Neutrophil (primary cell): ENCODE data around the gene ZSCAN25.

Source experiments
- H3K27ac ChIP-seq: fragments of 200-600 bp; sonication (generic); 2 replicates; pipeline ENCODE4 v1.5.1; 2016; ENCODE audit warnings: mild to moderate bottlenecking, moderate library complexity
- H3K27me3 ChIP-seq: fragments of 200-600 bp; sonication (generic); 2 replicates; pipeline ENCODE4 v1.6.0; 2016; ENCODE audit warnings: mild to moderate bottlenecking
- H3K36me3 ChIP-seq: fragments of 200-600 bp; sonication (generic); 2 replicates; pipeline ENCODE4 v1.5.1; 2017
- H3K4me1 ChIP-seq, 2 experiments: fragments of 200-600 bp in 1 of 2; sonication (generic) in 1 of 2; 1 replicate in 1 of 2; 2 replicates in 1 of 2; pipeline versions ENCODE4 v1.5.1 to v1.6.1; 2013 to 2016; ENCODE audit warnings: low read depth in 1 of 2, low read length in 1 of 2, mild to moderate bottlenecking in 1 of 2, moderate library complexity in 1 of 2; ENCODE audit not compliant: control insufficient read depth in 1 of 2, insufficient read depth in 1 of 2
- H3K4me3 ChIP-seq, 2 experiments: fragments of 200-600 bp in 1 of 2; sonication (generic) in 1 of 2; 1 replicate in 1 of 2; 2 replicates in 1 of 2; pipeline ENCODE4 v1.5.1; 2013 to 2016; ENCODE audit warnings: low read depth in 1 of 2, low read length in 1 of 2, mild to moderate bottlenecking in 1 of 2, moderate library complexity in 1 of 2
- H3K9me3 ChIP-seq: fragments of 200-600 bp; sonication (generic); 2 replicates; pipeline ENCODE4 v1.5.1; 2016
- CTCF ChIP-seq: fragments of 200-600 bp; sonication (generic); IDR thresholded peaks from 2 replicates; pipeline ENCODE4 v1.5.1; 2016; ENCODE audit warnings: antibody characterized with exemption

Gene ZSCAN25

GRCh38 chr7:99674995-99675742, 58.4 kb downstream of the ZSCAN25 start:
- TF ChIP-seq CTCF = no peak
- Histone ChIP-seq H3K27ac (no peak overlapping the region), H3K4me3 (no peak overlapping the region)

GRCh38 chr7:99677013-99677647, 60.4 kb downstream of the ZSCAN25 start:
- no peak for TF ChIP-seq CTCF
- Histone ChIP-seq H3K27me3 (peaks cover 3% of the 10 kb centered on the region), H3K4me3 (no peak overlapping the region), H3K36me3 (no peaks in the 10 kb centered on the region), H3K27ac (no peak overlapping the region), H3K4me1 (peaks cover 8 to 9% of the 10 kb centered on the region in 2 experiments), H3K9me3 (no peaks in the 10 kb centered on the region)

More at GRCh38 chr7:99674995-99675742, 58.4 kb downstream of the ZSCAN25 start:
- peaks cover 9 to 10% of the 10 kb centered on the region in 2 experiments for H3K4me1 ChIP-seq
- peaks cover 3% of the 10 kb centered on the region for H3K27me3 ChIP-seq
- H3K36me3 ChIP-seq = no peaks in the 10 kb centered on the region
- no peaks in the 10 kb centered on the region for H3K9me3 ChIP-seq

GRCh38 chr7:99677648-99678045, 60.9 kb downstream of the ZSCAN25 start:
- no peak for TF ChIP-seq CTCF
- Histone ChIP-seq H3K4me1 (peaks cover 3 to 6% of the 10 kb centered on the region in 2 experiments), H3K27ac (no peak overlapping the region), H3K27me3 (peaks cover 3% of the 10 kb centered on the region), H3K4me3 (no peak overlapping the region), H3K36me3 (no peaks in the 10 kb centered on the region), H3K9me3 (no peaks in the 10 kb centered on the region)

GRCh38 chr7:99679032-99679399, 62.3 kb downstream of the ZSCAN25 start:
- H3K4me3 ChIP-seq = no peak overlapping the region
- peaks cover 0 to 3% of the 10 kb centered on the region in 2 experiments for H3K4me1 ChIP-seq
- H3K36me3 ChIP-seq = no peaks in the 10 kb centered on the region
- TF ChIP-seq CTCF = no peak
- no peak overlapping the region for H3K27ac ChIP-seq
- peaks cover 3% of the 10 kb centered on the region for H3K27me3 ChIP-seq
- H3K9me3 ChIP-seq = no peaks in the 10 kb centered on the region

GRCh38 chr7:99679400-99680191, 62.9 kb downstream of the ZSCAN25 start, which contains the start of gene CYP3A5:
TSS of gene CYP3A5 (minus strand) at chr7:99679996. CDS start at chr7:99679896, 100 bp downstream.
- no peak for TF ChIP-seq CTCF
- H3K4me1 ChIP-seq = no peaks in the 10 kb centered on the region
- H3K27me3 ChIP-seq = peaks cover 3% of the 10 kb centered on the region
- no peak within 1 kb of the TSS for H3K4me3 ChIP-seq
- no peak within 1 kb of the TSS for H3K27ac ChIP-seq
- H3K36me3 ChIP-seq = no peaks in the 10 kb centered on the region
- H3K9me3 ChIP-seq = no peaks in the 10 kb centered on the region
